GM18498 (cell line): ENCODE measurements around the gene CTDSPL2.
A peak's percentile ranks its signal among the peaks of the same experiment; 100 is the strongest.
"Not testable (repeated sequence)": the region's sequence is repeated elsewhere in the genome, so short reads cannot be mapped to it uniquely, and the experiment has no call there.

Experiments
- ATAC-seq: cut with Tn5 transposase; IDR thresholded peaks from one replicate; pipeline ENCODE4 v1.9.1; 2021; ENCODE audit warnings: mild to moderate bottlenecking, moderate library complexity; ENCODE audit not compliant: unreplicated experiment

The CTDSPL2 gene

DNA sequence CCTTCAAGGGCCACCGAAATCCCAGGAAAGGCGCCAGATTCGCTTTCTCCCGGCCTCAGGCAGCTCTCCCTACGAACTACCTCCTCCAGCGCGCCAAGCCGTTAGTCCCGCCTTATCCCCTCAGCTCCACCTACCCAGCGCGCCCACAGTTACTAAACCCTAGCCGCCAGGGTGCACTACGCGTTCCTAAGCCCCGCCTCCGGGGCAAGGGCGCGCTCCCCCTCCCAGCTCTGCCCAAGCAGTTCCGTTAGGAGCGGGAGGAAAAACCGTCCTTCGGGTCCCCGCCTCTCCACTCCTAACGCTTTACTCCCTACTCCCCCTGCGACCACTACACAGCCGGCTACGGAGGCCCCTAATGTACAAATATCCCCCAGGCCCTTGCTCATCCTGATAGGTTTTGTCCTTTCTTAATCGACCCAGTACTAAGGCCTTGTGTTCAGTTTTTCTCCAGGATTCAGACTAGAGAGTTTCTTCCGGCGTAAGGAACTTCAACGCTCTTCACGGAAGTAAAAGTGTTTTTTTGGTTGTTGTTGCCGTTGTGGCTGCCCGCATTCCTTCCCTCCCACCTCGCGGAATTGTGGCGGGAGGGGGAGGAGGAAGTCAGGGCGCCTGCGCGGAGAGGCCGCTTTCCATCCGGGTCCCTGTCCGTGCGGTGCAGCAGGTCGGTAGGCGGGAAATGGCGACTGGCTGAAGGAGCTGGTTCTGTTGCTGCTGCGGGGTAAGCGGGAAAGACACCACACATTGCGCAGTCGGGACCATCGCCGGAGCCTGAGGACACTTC is at the start of gene CTDSPL2:
Gene CTDSPL2, plus strand, starts transcription at position 655 of the 781 bp plus-strand sequence. CDS start 31,386 bp downstream, outside the sequence.
- ATAC-seq, result peak; percentile 94

DNA sequence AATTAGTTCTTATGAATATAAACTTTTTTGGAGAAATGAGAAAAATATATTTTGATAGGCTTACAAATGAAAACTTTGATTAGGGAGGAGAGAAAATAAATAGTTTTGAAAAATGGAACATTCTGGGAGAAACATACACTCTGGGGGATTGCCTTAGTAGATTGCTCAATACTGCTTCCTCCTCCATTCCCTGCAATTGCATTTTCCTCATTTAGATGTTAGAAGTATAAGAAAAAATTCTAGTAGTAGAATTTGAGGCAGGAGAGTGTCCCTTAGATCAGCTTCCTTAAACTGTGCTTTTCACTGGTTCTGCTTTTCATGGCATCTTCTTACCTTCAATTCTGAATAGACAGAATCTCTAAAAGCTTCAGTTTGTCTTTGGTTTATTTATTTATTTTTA is 46.2 kb upstream of the CTDSPL2 start:
- ATAC-seq, result no peak

DNA sequence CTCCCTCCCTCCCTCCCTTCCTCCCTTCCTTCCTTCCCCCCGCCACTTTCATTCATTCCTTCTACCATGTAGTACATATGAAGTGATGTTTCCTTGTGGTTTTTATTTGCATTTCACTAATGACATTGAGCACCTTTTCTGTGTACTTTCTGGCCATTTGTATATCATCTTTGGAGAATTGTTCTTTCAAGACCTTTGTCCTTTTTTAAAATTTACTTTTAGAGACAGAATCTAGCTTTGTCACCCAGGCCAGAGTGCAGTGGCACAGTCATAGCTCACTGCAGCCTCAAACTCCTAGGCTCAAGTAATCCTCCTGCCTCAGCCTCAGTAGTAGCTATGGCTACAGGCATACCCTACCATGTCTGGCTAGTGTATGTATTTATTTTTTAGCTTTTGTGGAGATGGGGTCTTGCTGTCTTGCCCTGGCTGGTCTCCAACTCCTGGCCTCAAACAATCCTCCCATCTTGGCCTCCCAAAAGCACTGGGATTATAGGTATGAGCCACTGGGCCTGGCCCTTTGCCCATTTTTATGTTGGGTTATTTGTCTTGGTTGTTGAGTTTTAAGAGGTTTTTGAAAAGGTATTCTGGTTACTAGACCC is 42.0 kb upstream of the CTDSPL2 start:
- no peak for ATAC-seq

DNA sequence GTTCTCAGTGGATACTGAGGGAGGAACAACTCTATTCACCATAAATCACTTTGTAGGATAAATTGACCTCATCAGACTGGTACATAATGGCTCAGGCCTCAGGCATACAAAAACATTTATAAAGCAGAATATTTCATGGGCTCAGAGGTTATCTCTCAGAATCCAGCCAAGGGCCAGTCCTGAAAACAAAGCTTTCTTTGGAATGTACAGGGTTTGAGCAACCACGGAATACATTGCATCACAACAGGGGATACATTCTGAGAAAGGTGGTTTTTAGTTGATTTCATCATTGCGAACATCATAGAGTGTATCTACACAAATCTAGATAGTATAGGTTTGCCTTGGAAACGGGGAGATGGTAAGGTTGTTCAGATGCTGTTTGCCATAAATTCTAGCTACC is 33.4 kb upstream of the CTDSPL2 start:
- ATAC-seq, result no peak

DNA sequence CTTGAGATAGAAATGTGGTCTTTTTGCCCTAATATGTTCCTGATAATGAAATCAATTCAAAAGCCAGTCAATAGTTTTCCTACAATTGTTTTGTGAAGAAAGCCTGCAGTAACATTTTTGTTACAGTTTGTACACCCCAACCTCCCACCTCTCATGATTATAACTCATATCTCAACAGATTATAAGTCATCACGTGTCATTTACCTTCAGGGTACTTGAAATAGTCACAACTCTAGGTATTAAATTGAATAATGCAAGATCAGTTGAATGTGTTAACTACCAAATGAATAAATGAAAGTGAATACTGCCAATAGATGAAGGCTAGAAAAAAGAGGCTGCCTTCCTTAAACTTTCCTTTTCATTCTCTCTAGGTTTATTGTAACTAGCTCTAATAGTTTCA is 32.9 kb upstream of the CTDSPL2 start:
- no peak for ATAC-seq

DNA sequence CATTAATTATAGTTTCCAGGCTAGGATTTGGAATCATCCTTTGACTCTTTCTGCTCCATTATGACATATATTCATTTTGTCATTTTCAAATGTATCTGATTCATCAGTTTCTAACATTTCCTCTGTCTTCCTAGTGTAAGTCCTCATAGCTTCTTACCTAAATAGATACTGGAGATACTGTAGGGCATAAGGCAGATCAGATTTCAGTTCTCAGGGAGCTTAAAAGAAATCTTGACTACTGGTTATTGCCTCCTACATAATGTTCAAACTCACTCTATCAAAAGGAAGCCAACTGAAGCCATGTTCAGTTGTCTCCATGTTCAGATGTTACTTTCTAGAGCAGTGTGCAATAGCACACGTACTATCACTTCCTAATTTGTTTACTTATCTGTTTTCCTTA is 29.6 kb upstream of the CTDSPL2 start:
- ATAC-seq, result no peak

DNA sequence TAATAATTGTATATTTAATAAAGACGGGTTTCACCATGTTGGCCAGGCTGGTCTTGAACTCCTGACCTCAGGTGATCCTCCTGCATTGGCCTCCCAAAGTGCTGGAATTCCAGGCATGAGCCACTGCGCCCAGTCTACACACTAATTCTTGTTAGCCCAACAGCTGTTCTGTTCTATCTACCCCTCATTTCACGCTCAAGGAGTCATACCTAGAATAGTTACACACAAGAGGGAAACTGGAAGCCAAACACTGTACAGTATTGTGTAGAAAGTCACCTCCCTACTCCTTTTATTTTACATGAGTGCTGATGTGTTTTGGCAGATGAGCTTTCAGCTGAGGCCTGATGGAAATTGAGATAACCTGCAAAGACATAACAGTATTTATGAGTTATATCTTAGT is 13.4 kb upstream of the CTDSPL2 start:
- no peak for ATAC-seq

DNA sequence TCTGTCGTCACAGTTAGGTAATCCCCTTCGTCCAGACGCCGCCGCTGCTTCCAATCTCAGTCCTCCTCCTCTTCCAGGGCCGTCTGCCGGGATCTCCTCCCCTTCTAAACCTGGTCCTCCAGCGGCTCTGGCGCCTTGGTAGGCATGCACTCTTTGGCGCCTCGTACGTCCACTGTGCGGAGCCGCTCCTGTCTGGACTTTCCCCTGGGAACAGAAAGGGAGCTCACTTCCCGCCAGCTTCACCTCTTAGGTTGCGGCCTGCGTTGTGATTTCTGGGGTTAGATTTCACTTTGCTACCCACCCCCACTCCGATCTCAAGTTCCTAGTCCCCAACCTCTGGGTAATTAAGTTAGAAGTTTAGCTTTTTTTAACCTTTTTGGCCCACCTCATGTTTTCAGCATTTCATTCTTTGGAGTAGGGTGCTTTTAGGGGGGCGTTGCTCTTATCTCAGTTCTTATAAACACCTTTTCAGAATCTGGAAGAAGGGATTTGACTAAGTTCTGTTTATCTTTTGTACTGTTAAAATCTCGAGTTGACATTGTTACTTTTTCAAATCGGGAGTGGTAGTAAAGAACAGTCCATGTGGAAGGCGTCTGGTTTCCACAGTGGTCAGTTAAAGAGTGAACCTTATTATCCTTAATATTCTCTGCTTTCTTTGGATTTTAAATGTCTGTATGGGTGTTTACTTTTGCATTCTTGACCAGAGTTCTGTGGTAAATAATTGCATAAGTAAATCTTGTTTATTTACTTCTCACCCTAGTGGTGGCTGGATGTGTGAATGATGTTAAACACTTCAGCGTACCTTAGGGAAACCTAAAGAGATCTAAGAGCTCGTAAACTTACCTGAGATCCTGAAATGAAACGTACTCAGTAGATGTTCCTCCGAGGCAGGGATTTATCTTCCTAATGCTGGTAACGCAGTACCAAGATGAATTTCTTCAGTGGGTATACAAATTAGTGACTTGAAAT is 611 bp downstream of the CTDSPL2 start:
- ATAC-seq, result peak; percentile 19

DNA sequence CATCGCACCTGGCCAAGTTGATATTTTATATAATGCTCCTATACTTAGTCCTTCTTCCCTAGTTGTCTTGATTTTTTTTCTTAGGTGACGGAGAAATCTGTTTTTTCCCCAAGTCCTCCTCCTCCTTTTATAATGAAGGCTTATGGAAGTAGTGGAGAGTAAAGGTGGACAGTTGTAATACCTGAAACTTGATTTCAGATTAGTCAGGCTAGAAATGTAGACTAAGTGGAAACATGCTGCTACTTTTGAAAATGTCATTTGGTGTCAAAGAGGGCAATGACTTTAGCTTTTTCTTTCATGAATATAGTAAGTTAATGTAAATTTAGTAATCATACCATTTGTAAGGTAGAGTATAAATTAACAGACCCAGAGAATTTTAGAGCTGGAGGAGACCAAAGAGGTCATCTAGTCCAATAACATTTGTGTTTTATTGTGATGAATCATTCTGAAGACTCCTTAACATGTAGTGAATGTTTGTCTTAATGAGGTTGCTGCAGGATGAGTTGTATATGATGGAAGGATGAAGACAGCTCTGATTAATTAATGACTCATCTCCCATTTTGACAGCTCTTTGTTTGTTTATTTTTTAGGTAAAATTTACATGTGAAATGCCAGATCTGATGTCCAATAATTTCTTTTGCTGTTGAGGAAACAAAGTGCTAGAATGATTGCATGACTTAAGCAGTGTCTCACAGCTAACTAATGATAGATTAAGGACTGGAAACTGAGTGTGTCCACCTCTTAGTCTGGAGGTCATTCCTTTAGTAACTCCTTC is 8.7 kb downstream of the CTDSPL2 start:
- ATAC-seq, result no peak

DNA sequence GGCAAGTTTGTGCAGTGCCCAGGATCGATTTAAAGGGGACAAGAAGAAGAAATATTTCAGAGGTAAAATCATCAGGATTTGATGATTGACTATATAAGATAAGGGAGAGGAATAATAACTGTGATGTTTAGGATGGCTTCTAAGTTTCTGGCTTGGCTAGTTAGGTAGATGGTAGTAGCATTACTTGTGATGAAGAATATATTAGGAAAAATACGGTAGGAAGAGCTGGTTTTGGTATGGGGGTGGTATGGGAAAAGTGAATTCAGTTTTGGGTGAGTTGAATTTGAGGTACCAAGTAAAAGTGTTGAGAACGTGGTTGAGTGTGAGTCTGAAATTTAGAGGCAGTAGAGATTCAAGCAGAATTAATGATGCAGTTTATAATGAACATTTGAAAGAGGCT is 11.0 kb downstream of the CTDSPL2 start:
- no peak for ATAC-seq

DNA sequence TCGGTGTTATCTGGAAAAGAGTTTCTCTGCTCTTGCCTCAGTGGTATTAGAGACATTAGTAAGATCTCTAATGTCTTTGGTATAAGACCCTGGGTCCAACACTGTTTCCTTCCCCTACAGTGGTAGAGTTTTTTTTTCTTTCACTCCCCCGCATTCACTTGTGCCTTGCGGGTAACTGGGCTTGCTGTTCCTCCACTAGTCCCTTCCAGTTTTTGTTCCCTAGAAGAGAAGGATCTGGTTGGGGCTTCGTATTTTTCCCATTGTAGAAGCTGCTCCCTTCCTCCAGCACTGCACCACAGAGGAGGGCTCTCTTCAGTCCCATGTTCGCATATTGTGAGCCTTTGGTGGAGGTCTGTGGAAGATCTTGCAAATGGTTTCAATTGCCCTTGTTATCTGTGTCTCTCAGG is 13.7 kb downstream of the CTDSPL2 start:
- ATAC-seq, result no peak

DNA sequence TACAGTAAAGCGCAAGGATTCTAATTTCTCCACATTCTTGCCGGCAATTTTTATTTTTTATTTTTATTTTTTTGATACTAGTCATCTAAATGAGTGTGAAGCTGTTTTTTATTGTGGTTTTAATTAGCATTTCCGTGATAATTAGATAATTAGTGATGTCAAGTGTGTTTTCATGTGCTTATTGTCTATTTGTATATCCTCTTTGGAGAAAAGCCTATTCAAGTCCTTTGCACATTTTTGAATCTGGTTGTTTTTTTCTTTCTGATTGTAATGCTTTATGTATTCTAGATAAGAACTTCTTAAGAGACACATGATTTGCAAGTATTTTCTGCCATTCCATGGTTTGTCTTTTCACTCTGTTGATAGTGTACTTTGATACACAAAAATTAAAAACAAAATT is 16.1 kb downstream of the CTDSPL2 start:
- no peak for ATAC-seq

DNA sequence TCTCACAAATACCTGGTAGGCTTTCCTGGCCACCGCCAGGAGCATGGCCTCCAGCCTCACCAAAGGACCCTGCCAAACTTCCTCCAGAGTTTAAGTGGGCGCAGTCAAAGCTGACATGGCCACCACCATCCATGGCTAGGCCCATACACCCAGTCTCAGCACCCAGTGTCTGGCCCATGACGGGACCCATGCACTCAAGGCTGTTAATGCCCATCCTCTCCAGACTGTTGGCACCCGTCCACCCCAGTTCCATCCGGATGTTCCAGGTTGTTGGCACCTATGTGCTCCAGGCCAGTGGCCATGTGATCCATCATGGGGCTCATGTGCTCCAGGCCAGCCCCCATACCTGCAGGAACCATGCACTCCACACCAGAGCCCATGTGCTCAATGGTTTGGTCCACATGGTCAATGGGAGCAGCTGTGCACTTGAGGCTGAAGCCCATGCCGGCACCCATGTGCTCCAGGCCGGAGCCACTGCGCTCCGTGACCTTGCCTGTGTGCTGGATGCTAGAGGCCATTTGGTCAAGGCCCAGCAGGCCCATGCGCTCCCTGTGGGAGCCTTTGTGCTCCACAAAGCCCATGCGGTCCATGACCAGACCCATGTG is 20.4 kb downstream of the CTDSPL2 start:
- ATAC-seq, result no peak

DNA sequence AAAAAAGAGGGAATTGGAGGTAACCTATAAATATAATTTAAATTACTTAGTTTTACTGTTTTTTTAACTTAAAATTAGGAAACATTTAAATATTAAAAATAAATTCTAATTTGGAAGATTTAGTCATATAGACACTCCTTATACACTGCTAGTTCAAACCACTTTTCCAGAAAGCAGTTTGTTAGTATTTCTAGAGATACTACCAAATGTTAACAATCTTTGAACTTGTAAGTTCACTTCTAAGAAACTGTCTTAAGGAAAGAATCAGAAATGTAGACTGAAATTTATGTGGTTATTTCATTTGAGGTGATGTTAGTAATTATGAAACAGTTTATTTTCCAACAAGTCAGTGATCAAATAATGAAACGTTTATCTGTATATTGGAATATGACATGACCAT is 22.7 kb downstream of the CTDSPL2 start:
- no peak for ATAC-seq

DNA sequence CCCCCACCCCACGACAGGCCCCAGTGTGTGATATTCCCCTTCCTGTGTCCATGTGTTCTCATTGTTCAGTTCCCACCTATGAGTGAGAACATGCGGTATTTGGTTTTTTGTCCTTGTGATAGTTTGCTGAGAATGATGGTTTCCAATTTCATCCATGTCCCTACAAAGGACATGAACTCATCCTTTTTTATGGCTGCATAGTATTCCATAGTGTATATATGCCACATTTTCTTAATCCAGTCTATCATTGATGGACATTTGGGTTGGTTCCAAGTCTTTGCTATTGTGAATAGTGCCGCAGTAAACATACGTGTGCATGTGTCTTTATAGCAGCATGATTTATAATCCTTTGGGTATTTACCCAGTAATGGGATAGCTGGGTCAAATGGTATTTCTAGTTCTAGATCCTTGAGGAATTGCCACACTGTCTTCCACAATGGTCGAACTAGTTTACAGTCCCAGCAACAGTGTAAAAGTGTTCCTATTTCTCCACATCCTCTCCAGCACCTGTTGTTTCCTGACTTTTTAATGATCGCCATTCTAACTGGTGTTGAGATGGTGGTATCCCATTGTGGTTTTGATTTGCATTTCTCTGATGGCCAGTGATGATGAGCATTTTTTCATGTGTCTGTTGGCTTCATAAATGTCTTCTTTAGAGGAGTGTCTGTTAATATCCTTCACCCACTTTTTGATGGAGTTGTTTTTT is 26.3 kb downstream of the CTDSPL2 start:
- not testable (repeated sequence) for ATAC-seq

DNA sequence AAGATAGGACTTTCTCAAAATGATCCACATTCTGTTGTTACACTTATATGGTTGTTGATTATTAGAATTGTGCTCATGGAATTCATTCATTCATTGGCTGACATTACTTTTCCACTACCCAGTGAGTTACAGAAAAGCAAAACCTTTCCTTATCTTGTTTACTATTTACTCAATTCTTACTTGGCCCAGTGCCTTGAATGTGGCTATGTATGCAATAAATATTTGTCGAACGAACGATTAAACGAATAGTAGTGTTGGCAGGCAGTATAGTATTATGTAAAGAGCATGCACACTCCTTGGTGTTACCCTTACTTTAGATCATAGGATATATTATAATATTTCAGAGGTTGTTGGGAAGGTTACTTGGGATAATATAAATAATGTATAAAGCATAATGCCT is 31.0 kb downstream of the CTDSPL2 start:
- ATAC-seq, result no peak

DNA sequence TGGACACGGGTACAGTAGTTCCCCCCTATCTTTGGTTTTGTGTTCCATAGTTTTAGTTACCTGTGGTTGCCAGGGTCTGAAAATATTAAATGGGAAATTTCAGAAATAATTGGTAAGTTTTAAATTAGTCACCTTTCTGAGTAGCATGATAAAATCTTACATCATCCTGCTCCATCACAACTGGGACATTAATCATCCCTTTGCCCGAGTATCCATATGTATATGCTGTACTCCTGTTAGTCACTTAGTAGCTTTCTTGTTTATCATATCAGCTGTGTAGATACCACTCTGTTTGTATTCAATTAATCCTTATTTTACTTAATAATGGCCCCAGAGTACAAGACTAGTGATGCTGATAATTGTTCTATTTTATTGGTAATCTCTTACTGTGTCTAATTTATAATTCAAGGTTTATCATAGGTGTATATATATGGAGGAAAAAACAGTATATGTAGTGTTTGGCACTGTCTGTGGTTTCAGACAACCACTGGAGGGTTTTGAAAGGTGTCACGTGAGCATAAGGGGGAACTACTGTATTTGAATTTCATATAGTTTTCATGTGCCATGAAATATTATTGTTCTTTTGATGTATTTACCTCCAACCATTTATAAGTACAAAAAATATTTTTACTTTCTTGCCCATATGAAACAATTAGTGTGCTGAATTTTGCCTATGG is 41.4 kb downstream of the CTDSPL2 start:
- no peak for ATAC-seq

DNA sequence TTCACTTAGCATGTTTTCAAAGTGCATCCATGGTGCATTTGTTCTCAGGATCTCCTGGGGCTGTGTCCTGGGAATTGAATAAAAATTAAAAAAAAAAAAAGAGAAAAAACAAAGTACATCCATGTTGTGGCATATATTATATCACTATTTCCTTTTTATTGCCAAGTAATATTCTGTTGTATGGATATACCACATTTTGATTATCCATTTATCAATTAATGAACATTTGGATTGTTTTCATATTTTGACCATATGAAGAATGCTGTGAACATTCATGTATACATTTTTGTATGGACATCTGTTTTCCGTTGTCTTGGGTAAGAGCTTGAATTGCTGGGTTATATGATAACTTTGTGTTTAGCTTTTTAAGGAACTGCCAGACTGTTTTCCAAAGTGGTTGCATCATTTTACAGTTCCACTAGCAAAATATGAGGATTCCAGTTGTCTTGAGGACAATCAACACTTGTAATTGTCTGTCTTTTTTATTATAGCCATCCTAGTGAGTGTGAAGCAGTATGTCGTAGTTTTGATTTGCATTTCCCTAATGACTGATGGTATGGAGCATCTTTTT is 44.5 kb downstream of the CTDSPL2 start:
- ATAC-seq, result no peak

DNA sequence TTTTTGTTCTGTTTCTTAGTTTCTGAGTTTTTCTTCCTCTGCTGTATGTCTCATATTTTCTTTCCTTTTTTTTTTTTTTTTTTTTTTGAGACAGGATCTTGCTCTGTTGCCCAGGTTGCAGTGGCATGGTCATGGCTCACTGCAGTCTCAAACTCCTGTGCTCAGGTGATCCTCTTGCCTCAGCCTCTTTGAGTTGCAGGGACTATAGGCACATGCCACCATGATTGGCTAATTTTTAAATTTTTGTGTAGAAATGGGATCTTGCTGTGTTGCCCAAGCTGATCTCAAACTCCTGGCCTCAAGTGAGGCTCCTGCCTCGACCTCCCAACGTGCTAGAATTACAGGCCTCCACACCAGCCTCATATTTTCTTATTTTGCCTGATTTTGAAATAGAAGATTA is 51.9 kb downstream of the CTDSPL2 start:
- ATAC-seq, result no peak
